NCI-H345 treated with DMSO at 0.1 percent for 48 hours (cell line): Measurements from ENCODE around the gene PRMT9.

Experiments used
- DNase-seq: peaks from one replicate; lab custom pipeline; 2025; ENCODE audit not compliant: unreplicated experiment; lab: John Stamatoyannopoulos, UW

Gene PRMT9

DNA sequence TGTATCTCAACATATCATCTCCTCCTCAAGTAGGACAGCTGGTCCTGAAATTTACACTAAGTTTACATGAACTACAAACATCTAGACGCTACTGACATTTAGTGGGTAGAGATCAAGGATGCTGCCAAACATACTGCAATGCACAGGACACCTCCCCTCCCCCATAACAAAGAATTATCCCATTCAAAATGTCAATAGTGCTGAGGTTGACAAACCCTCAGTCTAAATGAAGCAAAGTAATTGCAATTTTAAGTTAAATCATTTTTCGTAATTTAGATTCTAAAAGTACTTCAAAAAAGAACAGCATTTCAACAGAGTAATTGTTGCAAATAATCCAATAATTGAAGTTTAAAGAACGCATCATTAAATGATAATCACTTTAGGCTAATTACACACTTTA lies 1.2 kb downstream of the PRMT9 start:
- no peak for DNase-seq

DNA sequence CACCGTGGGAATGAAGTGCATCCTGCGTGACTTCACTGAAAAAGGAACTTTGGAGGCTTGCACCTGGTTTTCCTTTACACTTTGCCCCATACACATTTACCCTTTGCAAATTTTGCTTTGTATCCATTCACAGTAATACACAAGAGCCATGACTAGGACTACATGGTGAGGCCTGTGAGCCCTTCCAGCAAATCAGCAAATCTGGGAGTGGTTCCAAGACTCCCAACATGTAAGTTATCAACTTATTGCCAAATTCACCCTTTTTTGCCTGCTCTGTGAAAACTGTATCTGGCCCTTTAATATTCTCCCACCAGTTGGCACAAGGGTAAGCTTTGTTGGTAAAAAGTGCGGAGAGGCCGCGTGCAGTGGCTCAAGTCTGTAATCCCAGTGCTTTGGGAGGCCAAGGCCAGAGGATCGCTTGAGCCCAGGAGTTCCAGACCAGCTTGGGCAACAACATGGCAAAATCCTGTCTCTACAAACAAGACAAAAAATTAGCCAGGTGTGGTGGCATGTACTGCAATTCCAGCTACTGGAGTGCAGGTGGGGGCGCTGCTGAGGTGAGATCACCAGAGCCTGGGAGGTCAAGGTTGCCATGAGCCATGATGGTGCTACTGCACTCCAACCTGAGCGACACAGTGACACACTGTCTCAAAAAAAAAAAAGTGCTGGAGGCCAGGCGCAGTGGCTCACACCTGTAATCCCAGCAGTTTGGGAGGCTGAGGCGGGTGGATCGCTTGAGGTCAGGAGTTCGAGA lies 5.0 kb downstream of the PRMT9 start:
- no peak for DNase-seq

DNA sequence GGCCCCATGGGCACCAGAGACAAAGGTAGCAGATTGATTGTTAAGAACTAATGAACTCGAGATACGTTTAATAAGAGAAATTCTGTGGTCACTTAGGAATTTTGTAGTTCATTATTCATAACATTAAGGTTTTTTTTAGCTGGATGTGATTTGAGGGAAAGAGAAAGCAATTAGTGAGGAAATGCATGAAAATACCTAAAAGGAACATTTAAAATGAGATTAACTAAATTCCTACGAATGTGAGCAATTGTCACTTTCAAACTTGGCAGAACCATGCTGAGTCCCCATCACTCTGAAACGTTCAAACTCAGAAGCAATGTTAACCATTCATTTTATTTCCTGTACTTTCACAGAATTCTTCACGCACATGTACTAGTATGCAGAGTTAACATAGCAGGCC lies 5.9 kb downstream of the PRMT9 start:
- DNase-seq = no peak

DNA sequence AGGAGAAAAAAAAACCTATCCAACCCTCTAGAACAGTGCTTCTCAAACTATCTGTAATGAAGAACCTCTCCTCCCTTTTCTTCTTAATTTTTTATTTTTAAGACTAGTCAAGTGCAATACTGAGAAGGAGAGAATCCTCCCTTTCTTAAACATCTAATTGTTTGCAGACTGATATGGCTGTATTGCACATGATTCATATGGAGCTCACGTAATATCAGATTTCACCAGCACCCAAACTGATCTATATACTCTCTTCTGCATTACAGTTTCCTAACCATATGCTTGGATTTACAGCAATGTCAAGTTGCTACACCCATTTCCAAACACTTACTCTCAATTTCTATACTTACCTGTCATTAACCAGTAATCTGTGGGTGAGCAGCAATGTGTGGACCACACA lies 9.5 kb downstream of the PRMT9 start:
- no peak for DNase-seq

DNA sequence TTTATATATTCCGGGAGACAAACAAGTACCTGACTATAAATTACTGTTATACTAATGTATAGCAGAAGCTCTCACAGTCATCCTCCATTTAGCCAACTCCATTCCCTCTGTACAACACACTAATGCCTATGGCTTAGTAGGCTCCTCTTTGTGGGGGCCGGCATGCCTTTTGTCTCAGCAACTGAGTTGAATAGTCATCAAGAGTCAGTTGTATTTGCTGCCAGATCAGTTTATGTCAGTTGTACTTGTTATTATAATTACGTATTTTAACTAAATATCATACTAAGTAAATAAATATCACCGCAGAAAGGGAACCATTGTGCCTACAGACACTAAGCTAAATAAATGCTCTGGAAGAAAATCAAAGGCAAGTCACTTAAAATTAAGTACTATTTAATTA lies 9.9 kb downstream of the PRMT9 start:
- DNase-seq = no peak

DNA sequence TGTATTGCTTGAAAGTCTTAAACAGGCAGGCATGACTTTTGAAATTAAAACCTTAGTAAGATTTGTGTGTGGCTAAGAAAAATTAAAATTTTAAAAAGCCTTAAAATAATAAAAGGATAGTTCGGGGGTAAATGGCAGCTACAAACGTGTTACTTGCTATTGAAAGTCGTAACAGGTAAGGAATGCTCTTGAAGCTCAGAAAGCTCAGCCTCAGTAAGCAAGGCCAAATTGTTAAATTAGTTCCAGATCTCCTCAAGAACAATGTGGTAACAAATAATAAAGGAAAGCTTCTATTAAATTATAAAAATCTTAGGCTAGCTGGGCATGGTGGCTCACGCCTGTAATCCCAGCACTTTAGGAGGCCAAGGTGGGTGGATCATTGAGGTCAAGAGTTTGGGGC lies 25.5 kb downstream of the PRMT9 start:
- DNase-seq = no peak

DNA sequence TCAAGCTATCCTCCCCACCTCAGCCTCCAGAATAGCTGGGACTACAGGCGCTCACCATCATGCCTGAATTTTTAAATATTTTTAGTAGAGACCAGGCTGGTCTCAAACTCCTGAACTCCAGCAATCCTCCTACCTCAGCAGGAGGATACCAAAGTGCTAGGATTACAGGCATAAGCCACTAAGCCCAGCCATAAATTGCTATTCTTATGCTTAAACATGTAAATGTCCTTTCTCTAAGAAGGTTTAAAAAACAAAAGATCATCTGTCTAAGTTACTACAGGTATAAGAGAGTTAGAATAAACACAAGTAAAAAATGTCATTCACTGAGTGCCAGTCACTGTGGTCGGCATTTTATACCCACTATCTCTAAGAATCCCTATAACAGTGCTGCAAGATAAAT lies 28.3 kb downstream of the PRMT9 start:
- no peak for DNase-seq

DNA sequence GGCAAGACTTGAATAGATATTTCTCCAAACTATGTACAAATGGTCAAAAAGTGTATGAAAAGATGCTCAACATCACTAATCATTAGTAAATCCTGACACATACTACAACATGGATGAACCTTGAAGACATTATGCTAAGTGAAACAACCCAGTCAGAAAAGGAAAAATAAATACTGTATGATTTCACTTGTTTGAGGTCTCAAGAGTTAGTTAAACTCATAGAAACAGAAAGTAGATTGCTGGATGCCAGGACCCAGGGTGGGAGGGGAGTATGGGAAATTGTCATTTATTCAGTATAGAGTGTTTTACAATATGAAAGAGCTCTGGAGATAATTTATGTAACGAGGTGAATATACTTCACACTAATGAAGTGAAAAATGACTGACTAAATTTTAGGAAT lies 32.4 kb downstream of the PRMT9 start:
- DNase-seq = no peak

DNA sequence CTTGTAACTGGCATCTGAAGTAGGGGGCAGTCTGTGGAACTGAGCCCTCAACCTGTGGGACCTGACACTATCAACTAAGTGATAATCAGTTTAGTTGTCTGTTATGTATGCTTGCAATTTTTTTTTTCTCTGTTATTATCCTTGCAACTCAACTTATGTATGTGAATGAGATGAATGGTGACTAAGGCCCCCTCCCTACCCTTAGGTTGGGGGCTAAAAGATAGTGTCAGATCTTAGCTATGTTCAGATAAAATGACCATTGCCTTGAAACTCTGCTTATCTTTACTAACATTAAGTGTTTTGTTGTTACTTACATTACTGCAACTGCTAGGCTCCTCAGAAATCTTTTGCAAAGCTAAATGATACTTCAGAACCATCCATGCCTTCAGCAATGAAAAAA lies 35.3 kb downstream of the PRMT9 start:
- no peak for DNase-seq

DNA sequence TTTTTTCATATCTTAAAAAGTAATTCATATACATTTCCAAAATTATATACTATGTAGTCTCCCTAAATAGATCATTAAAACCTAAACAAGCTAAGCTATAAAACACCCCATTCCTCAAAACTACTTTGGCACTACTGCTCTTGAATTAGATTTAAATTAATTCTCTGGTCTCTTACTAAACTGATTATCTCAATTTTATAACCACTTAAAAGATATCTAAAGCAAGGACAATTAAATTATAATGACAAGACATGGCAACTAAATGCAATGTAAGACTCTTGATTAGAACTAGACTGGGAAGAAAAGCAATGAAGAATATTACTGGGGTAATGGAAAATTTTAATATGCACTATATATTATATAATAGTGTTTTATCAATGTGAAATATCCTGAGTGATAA lies 38.9 kb downstream of the PRMT9 start:
- no peak for DNase-seq

DNA sequence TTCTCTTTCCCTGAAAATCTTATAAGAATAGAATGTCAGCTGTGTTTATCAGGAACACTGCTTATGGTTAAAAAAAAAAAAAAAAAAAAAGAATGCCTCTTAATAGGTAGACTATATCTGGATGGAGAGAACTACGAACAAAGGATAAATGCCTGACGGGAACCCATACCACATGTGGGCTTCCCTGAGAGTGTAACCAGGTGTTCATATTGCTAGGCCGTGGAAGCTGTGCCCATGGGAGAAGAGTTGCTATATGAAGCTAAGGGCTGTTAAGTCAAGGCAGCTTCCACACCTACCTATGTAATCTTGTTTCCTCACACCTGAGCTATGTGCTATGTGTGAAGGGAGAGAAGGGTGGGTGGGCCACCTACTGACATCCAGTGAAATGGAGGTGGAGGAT lies 39.5 kb downstream of the PRMT9 start:
- no peak for DNase-seq

DNA sequence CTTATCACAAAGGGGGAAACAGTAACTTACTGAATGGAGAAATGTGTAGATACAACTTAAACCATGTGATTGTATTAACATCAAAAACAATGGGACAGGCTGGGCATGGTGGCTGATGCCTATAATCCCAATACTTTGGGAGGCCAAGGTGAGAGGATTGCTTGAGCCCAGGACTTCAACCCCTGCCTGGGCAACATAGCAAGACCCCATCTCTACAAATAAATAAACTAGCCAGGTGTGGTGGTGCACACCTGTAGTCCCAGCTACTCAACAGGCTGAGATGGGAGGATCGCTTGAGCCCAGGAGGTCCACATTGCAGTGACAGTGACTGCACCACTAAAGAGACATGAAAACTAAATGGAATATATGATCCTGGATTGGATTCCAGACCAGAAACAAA lies 40.3 kb downstream of the PRMT9 start:
- DNase-seq = no peak

DNA sequence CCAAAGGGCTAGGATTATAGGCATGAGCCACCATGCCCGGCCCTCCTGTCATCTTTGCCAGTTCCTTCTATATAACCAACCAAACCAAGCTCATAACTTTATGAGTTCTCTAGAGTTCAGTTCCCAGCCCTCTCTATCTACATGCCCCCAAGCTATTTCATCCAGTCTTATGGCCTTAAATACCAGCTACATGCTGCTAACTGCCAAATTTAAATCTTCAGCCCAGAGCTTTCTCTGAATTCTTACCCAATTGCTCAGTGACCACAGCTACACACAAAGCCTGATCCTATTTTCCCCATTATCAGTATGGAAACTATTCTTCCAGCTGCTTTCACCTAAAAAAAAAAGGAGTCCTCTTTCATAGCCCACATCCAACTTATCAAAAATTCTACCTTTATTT lies 43.6 kb downstream of the PRMT9 start:
- no peak for DNase-seq

DNA sequence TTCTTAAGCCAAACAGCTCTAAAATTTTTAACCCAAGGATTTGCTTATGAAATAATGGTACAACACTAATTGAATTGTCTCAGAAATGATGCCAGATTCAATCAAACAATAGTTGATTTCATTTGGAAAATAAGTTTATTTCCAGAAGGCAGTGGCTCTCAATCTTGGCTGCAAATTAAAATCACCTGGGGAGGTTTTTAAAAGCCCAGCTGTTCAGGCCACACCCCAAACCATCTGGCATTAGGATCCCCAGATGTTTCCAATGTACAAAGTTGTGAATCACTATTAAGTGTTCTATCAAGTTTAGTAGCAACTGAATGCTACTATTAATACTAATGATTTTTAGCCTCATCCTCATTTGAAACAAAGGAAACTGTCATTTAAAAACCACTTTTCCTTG lies 44.6 kb downstream of the PRMT9 start:
- no peak for DNase-seq

DNA sequence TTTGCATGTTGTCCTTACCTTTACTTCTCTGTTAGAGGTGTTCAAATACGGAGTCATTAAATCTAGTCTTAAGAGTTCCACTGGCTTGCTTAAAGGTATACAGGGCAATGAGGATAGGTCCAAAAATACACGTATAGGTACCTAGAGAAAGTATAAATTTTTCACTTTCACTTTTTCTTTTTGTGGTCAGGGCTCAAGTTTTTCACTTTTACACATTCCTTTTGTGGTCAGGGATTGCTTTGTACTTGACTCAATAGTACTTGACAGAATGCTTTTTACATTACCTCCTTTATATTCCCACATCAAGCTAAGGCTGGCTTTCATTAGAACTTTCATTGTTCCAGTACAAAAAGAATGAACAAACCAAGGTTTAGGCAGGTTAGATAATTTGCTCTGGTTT lies 45.0 kb downstream of the PRMT9 start:
- no peak for DNase-seq

DNA sequence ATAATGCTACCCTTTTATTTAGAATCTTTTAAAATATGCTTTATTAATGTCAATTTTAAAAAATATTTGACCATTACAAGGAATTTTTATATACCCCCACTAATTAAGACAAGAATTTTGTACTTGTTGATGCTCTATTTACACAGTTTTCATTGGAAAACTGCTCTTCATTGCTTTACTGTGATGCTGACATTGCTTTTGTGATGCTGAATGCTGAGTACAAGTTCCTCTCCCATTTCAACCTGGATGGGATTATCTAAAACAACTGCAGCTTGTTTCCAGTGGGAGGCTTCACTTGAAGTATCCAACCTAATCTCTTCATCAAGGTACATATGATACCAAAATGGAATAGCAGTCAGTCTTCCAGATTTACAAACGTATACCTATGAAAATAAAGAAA lies 45.6 kb downstream of the PRMT9 start:
- no peak for DNase-seq

DNA sequence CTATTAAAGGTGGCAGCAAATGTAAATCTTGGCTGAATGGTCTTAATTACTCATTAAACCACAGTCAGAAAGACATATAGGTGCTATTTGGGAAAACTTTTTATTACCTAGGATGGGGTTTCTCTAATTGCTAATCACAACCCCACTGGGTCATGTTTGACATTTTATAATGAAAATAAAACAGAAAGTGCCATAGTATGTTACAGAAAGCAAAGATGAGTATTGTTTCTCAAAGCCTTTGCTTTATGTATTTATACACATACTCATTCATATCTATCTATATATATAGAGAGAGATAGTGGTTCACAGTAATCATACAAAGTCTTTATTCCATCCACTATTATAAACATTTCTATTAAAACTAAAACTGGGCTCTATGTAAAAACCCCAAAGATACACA lies 48.6 kb downstream of the PRMT9 start:
- no peak for DNase-seq

DNA sequence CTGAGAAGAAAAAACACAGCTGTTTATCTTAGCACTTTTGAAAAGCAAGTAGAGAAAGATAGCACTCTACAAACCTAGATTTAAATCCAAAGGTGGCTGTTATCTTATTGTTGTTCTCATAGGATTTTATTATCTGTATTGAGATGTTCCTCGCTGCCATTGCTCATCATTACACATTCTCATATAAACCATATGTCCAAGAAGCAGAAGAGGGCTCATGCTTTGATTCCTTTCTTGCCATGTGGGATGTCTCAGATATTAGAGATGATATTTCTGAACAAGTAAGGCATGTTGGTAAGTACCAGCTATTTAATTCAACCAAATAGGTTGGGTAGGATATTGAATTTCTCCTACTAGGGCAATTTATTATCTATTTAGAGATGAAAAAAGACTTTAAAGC lies 50.3 kb downstream of the PRMT9 start:
- no peak for DNase-seq

DNA sequence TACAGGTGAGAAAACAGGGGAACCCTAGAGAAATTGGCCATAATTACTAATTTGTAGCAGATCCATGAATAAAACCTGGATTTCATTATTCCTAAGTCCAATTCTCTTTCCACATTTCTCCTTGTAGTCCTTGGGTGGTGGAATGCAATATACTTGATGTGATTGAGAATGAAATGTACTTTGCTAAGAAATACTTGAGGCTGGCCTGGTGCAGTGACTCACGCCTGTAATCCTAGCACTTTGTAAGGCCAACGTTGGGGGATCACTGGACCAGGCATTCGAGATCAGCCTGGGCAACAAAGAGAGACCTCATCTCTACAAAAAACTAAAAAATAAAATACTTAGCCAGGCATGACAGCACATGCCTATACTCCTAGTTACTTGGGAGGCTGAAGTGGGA lies 50.9 kb downstream of the PRMT9 start:
- no peak for DNase-seq

DNA sequence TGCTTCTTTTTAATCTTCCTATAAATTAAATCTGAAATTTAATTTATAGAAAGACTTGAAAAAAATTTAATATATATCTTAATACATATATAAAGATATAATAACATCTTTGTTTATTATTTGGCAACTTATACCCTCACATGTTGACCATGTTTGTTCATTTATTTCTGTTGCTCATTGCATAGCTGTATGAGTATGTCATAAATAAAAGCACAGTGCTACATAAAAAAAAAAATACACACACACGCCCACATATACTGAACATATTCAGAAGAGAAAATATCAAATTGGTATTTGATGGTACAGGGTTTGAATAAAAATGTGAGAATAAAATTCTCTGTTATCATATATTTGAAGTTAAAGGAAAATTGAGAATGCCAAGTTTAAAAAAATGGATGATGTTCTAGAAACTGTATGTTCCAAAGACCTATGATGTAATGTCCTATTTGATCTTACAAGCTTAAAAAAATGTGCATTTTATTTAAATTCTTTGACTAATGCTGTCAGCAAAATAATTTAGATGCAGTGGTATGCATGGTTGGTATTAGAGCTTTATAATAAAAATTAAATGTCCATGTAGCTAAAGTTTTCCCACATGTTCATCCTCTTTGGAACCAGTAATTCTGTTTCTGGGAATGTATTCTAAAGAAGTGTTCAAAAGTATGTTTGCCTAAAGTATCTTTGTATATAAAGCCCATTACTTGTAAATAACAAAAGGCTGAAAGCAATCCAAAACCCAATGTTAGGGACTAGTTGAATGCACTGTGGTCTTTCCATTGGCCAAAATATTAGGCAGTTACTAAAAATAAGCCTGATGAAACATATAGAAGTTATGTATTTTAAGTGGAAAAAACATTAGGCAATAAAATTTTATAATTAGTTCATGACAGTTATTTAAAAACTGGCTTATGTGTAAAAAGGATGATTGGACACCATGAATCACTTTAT lies 53.9 kb downstream of the PRMT9 start:
- DNase-seq = no peak

DNA sequence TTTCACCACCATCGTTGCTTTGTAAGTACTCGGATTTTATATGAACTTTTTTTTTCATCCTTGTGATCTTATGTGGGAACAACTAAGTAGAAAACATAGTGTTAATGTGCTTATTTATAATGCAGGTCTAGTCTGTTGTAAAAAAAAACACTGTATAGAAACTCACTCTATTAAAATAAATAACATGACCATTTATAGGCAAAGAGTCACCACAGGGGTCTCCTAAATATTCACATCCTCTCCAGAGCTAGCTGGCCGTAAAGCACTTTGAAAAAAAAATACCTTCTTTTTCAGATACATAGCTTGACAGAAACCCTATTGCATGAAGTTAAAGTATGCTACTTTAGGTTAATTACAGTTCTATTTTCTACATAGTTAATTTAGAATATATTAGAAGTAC lies 55.5 kb downstream of the PRMT9 start:
- DNase-seq = no peak

DNA sequence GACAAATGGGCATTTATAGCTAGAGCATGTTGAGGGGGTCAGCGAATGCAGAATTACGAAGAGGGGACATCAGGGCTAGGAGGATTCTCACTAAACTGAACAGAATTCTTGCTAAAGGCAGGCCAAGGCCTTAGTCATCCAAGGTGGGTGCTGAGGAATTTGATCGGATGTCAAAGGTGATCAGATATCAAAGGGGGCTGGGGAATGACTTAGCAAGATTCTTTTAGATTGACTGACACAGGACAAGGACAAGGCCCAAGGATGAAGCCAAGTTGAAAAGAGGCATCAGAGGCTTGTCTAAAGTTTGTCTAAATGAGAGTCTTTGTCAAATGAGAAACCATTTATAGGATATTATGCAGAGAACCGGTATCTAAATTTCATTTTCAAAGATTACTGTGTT lies 57.1 kb downstream of the PRMT9 start:
- no peak for DNase-seq
